CD14-positive monocyte (primary cell): Measurements from ENCODE around the gene GRK3. TPM values are rescaled to one million over a fixed set of nuclear protein-coding genes. Genes with fewer than 3 reads are reported as not detected.

Source experiments
- DNase-seq, 3 donors: peaks; one replicate each; pipeline ENCODE4 v3.0.0-alpha.2; 2011 to 2022
- H2AFZ ChIP-seq: 2 replicates; pipeline ENCODE4 v1.6.0; 2012; ENCODE audit warnings: mild to moderate bottlenecking, low read depth, low read length, inconsistent platforms; ENCODE audit not compliant: insufficient read depth, poor library complexity, severe bottlenecking
- H3K27ac ChIP-seq, 2 donors: 1 replicate in 1 of 2; 2 replicates in 1 of 2; pipeline ENCODE4 v1.5.1; 2012 to 2013; ENCODE audit warnings: low read length in 2 of 2, control low read depth in 1 of 2, inconsistent platforms in 1 of 2, low read depth in 1 of 2, mild to moderate bottlenecking in 1 of 2
- H3K27me3 ChIP-seq, 2 donors: one replicate each; pipeline versions ENCODE4 v1.6.0 to v1.6.1; 2011 to 2013; ENCODE audit warnings: low read length in 2 of 2; ENCODE audit not compliant: control insufficient read depth in 2 of 2, insufficient read depth in 2 of 2
- H3K36me3 ChIP-seq, 2 donors: replicated peaks in 1 of 2; 1 replicate in 1 of 2; 2 replicates in 1 of 2; pipeline versions ENCODE4 v1.5.1 to v1.6.1; 2012 to 2013; ENCODE audit warnings: low read length in 2 of 2, control low read depth in 1 of 2, inconsistent platforms in 1 of 2, mild to moderate bottlenecking in 1 of 2; ENCODE audit not compliant: insufficient read depth in 2 of 2, control insufficient read depth in 1 of 2
- H3K4me1 ChIP-seq, 2 donors: 1 replicate in 1 of 2; 2 replicates in 1 of 2; pipeline versions ENCODE4 v1.5.1 to v1.6.1; 2012 to 2013; ENCODE audit warnings: low read length in 2 of 2, control low read depth in 1 of 2, inconsistent platforms in 1 of 2, mild to moderate bottlenecking in 1 of 2, moderate library complexity in 1 of 2; ENCODE audit not compliant: insufficient read depth in 2 of 2, control insufficient read depth in 1 of 2
- H3K4me2 ChIP-seq: replicated peaks from 2 replicates; pipeline ENCODE3; 2012; ENCODE audit warnings: low read length, moderate library complexity, mild to moderate bottlenecking; ENCODE audit not compliant: poor library complexity, severe bottlenecking; ENCODE audit errors: extremely low read depth
- H3K4me3 ChIP-seq, 3 experiments: fragments of 200-600 bp in 1 of 3; sonication (generic) in 1 of 3; replicated peaks in 1 of 3; 1 replicate in 2 of 3; 2 replicates in 1 of 3; pipeline ENCODE4 v1.5.1; 2011 to 2013; ENCODE audit warnings: low read length in 3 of 3, mild to moderate bottlenecking in 3 of 3, control low read depth in 2 of 3, low read depth in 2 of 3, inconsistent platforms in 1 of 3, moderate library complexity in 1 of 3
- H3K79me2 ChIP-seq: 2 replicates; pipeline ENCODE4 v1.6.0; 2012; ENCODE audit warnings: mild to moderate bottlenecking, control low read depth, inconsistent platforms, low read length, moderate library complexity; ENCODE audit not compliant: insufficient read depth
- H3K9ac ChIP-seq: 2 replicates; pipeline ENCODE4 v1.6.0; 2017; ENCODE audit warnings: low read length, mild to moderate bottlenecking; ENCODE audit not compliant: insufficient read depth, poor library complexity, severe bottlenecking
- H3K9me3 ChIP-seq, 2 donors: replicated peaks in 1 of 2; 1 replicate in 1 of 2; 2 replicates in 1 of 2; pipeline versions ENCODE4 v1.5.1 to v1.6.1; 2012 to 2013; ENCODE audit warnings: low read length in 2 of 2, control low read depth in 1 of 2; ENCODE audit not compliant: control insufficient read depth in 1 of 2, insufficient read depth in 1 of 2
- H4K20me1 ChIP-seq: 2 replicates; pipeline ENCODE4 v1.6.0; 2012; ENCODE audit warnings: mild to moderate bottlenecking, low read length, control low read depth, moderate library complexity; ENCODE audit not compliant: insufficient read depth
- H3K27ac Mint-ChIP-seq, 7 donors: one replicate each; pipeline ENCODE4 v1.8.0; 2020; ENCODE audit warnings: mild to moderate bottlenecking in 7 of 7, mixed read lengths in 7 of 7, moderate library complexity in 6 of 7, inconsistent platforms in 2 of 7
- H3K27me3 Mint-ChIP-seq, 3 donors: one replicate each; pipeline ENCODE4 v1.8.0; 2021 to 2022; ENCODE audit warnings: low read depth in 3 of 3, mild to moderate bottlenecking in 3 of 3, mixed read lengths in 3 of 3, moderate library complexity in 3 of 3, inconsistent platforms in 1 of 3
- H3K36me3 Mint-ChIP-seq, 2 donors: one replicate each; pipeline ENCODE4 v1.8.0; 2020; ENCODE audit warnings: mixed read lengths in 2 of 2, inconsistent platforms in 1 of 2, mild to moderate bottlenecking in 1 of 2
- H3K4me1 Mint-ChIP-seq: one replicate; pipeline ENCODE4 v1.8.0; 2020; ENCODE audit warnings: mild to moderate bottlenecking, mixed read lengths
- H3K4me3 Mint-ChIP-seq, 2 donors: one replicate each; pipeline ENCODE4 v1.8.0; 2020; ENCODE audit warnings: mild to moderate bottlenecking in 2 of 2, mixed read lengths in 2 of 2, moderate library complexity in 1 of 2
- H3K9me3 Mint-ChIP-seq, 7 donors: one replicate each; pipeline ENCODE4 v1.8.0; 2020 to 2022; ENCODE audit warnings: mixed read lengths in 7 of 7, mild to moderate bottlenecking in 6 of 7, moderate library complexity in 6 of 7, inconsistent platforms in 2 of 7
- WGBS: methylation state at CpG from one replicate; pipeline ENCODE4 v1.1.5; 2013; ENCODE audit warnings: missing lambda C conversion rate; ENCODE audit not compliant: insufficient coverage; 5-methylcytosine and 5-hydroxymethylcytosine counted together
- intact Hi-C, 2 donors: fragments of 100-400 bp; cut with micrococcal nuclease; formaldehyde crosslinking; loops; one replicate each; pipeline versions ENCODE4 v1.15.0 to v1.15.1; 2023
- polyA plus RNA-seq, 3 donors: library from polyadenylated mRNA; depleted of rRNA in 1 of 3; unstranded in 2 of 3; stranded (reverse) in 1 of 3; fragments of 300-500 nt in 2 of 3; fragments of >200 nt in 1 of 3; fragmentation: Illumina TruSeq in 2 of 3; gene quantifications; 1 replicate in 2 of 3; 2 replicates in 1 of 3; pipeline ENCODE4 v1.2.3, GENCODE V29; 2012 to 2021
- TF ChIP-seq, protein P1 (sequence below): fragments of 200-600 bp; IDR thresholded peaks from one replicate; pipeline ENCODE4 v1.8.0; 2022; ENCODE audit warnings: antibody characterized with exemption, mild to moderate bottlenecking

GRK3 gene
- polyA plus RNA-seq, 3 donors, result 8.3 to 33.3 (median 9.6) TPM

DNA sequence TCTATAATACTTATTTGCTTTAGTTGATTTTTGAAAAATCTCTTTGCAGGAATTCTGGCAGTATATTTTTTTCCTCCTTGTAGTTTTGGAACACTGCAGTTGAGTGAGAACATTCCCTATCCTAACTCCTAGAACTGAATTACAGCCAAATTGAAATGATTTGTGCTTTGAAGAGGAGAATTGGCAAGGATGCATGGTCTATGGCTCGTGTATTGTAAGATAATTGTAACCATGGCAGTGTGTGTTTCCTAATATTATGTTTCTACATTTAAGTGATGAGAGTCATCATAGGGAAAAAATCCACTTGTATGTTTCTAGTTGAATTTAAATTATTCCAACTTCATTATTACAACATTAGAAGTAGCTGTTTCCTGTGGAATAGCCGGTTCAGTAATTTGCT is 96.6 kb downstream of the GRK3 start:
- H3K27me3 Mint-ChIP-seq, result no peaks in the 10 kb centered on the region
- Histone ChIP-seq H2AFZ (no peak overlapping the region), H3K9me3 (no peaks in the 10 kb centered on the region), H3K79me2 (peaks cover 65% of the 10 kb centered on the region), H3K27ac (no peak overlapping the region), H3K9ac (no peak overlapping the region), H3K4me1 (no peaks in the 10 kb centered on the region), H3K4me3 (no peak overlapping the region), H4K20me1 (peaks cover 100% of the 10 kb centered on the region), H3K36me3 (peaks cover 12 to 59% of the 10 kb centered on the region in 2 donors), H3K4me2 (no peak overlapping the region), H3K27me3 (no peaks in the 10 kb centered on the region)
- intact Hi-C loops, result no loop called here
- no CpG with 5 or more reads among the region's 2 CpGs for WGBS
- no peak overlapping the region for H3K27ac Mint-ChIP-seq
- H3K4me1 Mint-ChIP-seq, result peaks cover 21% of the 10 kb centered on the region
- H3K4me3 Mint-ChIP-seq, result no peak overlapping the region
- no peak for DNase-seq
- TF ChIP-seq, protein P1, sequence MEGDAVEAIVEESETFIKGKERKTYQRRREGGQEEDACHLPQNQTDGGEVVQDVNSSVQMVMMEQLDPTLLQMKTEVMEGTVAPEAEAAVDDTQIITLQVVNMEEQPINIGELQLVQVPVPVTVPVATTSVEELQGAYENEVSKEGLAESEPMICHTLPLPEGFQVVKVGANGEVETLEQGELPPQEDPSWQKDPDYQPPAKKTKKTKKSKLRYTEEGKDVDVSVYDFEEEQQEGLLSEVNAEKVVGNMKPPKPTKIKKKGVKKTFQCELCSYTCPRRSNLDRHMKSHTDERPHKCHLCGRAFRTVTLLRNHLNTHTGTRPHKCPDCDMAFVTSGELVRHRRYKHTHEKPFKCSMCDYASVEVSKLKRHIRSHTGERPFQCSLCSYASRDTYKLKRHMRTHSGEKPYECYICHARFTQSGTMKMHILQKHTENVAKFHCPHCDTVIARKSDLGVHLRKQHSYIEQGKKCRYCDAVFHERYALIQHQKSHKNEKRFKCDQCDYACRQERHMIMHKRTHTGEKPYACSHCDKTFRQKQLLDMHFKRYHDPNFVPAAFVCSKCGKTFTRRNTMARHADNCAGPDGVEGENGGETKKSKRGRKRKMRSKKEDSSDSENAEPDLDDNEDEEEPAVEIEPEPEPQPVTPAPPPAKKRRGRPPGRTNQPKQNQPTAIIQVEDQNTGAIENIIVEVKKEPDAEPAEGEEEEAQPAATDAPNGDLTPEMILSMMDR, result no peak
- H3K36me3 Mint-ChIP-seq, result peaks cover 28 to 29% of the 10 kb centered on the region in 2 donors
- no peaks in the 10 kb centered on the region for H3K9me3 Mint-ChIP-seq

DNA sequence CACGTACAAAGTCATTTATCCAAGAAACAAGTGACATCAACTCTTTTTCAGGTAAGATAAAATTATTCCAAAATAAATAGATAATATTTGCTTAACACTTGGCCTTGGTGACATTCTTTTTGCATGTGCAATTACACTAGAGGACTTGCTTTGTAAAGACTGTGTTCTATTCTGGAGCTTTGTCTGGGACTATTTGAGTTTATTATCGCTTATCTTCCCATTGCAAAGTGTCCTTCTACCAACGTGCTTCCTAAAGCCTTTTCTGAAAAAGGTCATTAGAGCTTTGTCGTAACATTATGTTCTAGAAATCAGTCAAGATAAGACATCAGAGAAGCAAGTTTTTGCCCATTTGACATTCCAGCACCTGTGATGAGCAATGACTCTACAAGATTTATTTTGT is 99.2 kb downstream of the GRK3 start:
- TF ChIP-seq, protein P1, result no peak
- intact Hi-C loops, result no loop called here
- H3K9ac ChIP-seq, result no peak overlapping the region
- DNase-seq, result no peak
- peaks cover 17% of the 10 kb centered on the region for H3K4me1 Mint-ChIP-seq
- H3K4me3 Mint-ChIP-seq, result no peak overlapping the region
- H2AFZ ChIP-seq, result no peak overlapping the region
- H3K36me3 ChIP-seq, result peaks cover 24 to 83% of the 10 kb centered on the region in 2 donors
- no peak overlapping the region for H3K4me2 ChIP-seq
- H3K4me3 ChIP-seq, result no peak overlapping the region
- no peaks in the 10 kb centered on the region for H3K9me3 Mint-ChIP-seq
- no peaks in the 10 kb centered on the region for H3K27me3 Mint-ChIP-seq
- peaks cover 0 to 4% of the 10 kb centered on the region in 2 donors for H3K4me1 ChIP-seq
- no peak overlapping the region for H3K27ac ChIP-seq
- no peaks in the 10 kb centered on the region for H3K9me3 ChIP-seq
- H3K27ac Mint-ChIP-seq, result no peak overlapping the region
- H3K36me3 Mint-ChIP-seq, result peaks cover 42 to 48% of the 10 kb centered on the region in 2 donors
- H3K27me3 ChIP-seq, result no peaks in the 10 kb centered on the region
- H3K79me2 ChIP-seq, result peaks cover 49% of the 10 kb centered on the region
- 100% methylated on average over 2 of the region's 4 CpGs for WGBS
- peaks cover 100% of the 10 kb centered on the region for H4K20me1 ChIP-seq
